ENCODE results near the gene ARSJ. TPM values are rescaled to one million over a fixed set of nuclear protein-coding genes. Genes with fewer than 3 reads are reported as not detected.

ARSJ gene
- total RNA-seq, 2 experiments from 2014 or later, result not detected

DNA sequence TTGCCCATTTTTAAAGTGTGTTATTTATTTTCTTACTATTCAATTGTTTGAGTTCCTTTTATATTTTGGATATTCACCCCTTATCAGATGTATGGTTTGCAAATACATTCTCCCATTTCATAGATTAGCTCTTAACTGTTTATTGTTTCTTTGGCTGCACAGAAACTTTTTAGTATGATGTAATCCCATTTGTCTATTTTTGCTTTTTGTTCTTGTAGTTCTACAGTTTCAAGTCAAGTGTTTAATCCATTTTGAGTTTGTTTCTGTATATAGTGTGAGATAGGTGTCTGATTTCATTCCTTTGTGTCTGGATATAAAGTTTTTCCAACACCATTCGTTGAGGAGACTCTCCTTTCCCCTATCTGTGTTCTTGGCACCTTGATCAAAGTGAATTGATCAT is 120.5 kb downstream of the ARSJ start:
- CTCF ChIA-PET, result interaction anchor here (0.7 kb wide), 1 partner anchor 11 kb away, joined by 3 read pairs; no protein-coding TSS in a partner anchor
- intact Hi-C loops (cut with micrococcal nuclease), result no loop called here
- H3K4me3 Mint-ChIP-seq, result no peak overlapping the region
- ATAC-seq (no peak), DNase-seq (no peak)
- POLR2A ChIA-PET, result no interaction called here
- H3K9me3 Mint-ChIP-seq, result peaks cover 1% of the 10 kb centered on the region
- TF ChIP-seq, protein P1, sequence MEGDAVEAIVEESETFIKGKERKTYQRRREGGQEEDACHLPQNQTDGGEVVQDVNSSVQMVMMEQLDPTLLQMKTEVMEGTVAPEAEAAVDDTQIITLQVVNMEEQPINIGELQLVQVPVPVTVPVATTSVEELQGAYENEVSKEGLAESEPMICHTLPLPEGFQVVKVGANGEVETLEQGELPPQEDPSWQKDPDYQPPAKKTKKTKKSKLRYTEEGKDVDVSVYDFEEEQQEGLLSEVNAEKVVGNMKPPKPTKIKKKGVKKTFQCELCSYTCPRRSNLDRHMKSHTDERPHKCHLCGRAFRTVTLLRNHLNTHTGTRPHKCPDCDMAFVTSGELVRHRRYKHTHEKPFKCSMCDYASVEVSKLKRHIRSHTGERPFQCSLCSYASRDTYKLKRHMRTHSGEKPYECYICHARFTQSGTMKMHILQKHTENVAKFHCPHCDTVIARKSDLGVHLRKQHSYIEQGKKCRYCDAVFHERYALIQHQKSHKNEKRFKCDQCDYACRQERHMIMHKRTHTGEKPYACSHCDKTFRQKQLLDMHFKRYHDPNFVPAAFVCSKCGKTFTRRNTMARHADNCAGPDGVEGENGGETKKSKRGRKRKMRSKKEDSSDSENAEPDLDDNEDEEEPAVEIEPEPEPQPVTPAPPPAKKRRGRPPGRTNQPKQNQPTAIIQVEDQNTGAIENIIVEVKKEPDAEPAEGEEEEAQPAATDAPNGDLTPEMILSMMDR (IDR thresholded peaks at IDR 0.05), result no peak
- no peaks in the 10 kb centered on the region for H3K4me1 Mint-ChIP-seq (ENCODE audit: low read depth)
- H3K27ac Mint-ChIP-seq, result no peak overlapping the region
- H3K36me3 Mint-ChIP-seq (ENCODE audit: low read depth), result no peaks in the 10 kb centered on the region
- no peaks in the 10 kb centered on the region for H3K27me3 Mint-ChIP-seq

DNA sequence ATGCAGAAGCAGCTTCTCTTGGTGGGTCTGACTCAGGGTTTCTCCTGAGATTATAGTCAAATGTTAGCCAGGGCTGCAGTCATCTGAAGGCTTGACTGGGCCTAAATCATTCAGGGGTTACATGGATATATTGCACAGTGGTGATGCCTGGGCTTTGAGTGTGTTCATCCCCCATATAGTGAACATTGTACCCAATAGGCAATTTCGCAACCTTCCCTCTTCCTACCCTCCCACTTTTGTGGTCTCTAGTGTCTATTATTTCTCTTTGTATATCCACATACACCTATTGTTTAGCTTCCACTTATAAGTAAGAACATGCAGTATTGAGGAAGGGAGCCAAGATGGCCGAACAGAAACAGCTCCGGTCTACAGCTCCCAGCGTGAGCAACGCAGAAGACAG is 127.6 kb downstream of the ARSJ start:
- Mint-ChIP-seq H3K36me3 (ENCODE audit: low read depth) (no peaks in the 10 kb centered on the region), H3K9me3 (peaks cover 1% of the 10 kb centered on the region), H3K4me3 (no peak overlapping the region), H3K4me1 (ENCODE audit: low read depth) (no peaks in the 10 kb centered on the region), H3K27ac (no peak overlapping the region), H3K27me3 (no peaks in the 10 kb centered on the region)
- TF ChIP-seq, protein P1 (IDR thresholded peaks at IDR 0.05), result no peak
- POLR2A ChIA-PET, result no interaction called here
- intact Hi-C loops (cut with micrococcal nuclease), result no loop called here
- CTCF ChIA-PET, result no interaction called here
- DNase-seq (no peak), ATAC-seq (no peak)

Other genes with a start within 250 kb of the ARSJ start
- gene CAMK2D, start 217.9 kb downstream of the ARSJ start, total RNA-seq, result 10 to 100 TPM; 62.8 to 66.1 TPM

All from activated CD8-positive, alpha-beta T cell treated with anti-CD3 and anti-CD28 coated beads for 36 hours (primary cell).